GM19438 (cell line): Measurements from ENCODE around the gene TRIM44.
"Not testable (repeated sequence)": the region's sequence is repeated elsewhere in the genome, so short reads cannot be mapped to it uniquely, and the experiment has no call there.

Experiments used
- ATAC-seq: cut with Tn5 transposase; IDR thresholded peaks from one replicate; pipeline ENCODE4 v1.9.1; 2021; ENCODE audit warnings: low read depth; ENCODE audit not compliant: unreplicated experiment

TRIM44 gene

DNA sequence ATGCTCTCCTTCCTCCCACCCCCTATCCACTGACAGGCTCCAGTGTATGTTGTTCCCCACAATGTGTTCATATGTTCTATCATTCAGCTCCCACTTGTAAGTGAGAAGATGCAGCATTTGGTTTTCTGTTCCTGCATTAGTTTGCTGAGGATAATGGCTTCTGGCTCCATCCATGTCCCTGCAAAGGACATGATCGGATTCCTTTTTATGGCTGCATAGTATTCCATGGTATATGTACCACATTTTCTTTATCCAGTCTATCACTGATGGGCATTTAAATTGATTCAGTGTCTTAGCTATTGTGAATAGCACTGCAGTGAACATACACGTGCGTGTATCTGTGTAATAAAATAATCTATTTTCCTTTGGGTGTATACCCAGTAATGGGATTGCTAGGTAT, 5.8 kb downstream of the TRIM44 start:
- not testable (repeated sequence) for ATAC-seq

DNA sequence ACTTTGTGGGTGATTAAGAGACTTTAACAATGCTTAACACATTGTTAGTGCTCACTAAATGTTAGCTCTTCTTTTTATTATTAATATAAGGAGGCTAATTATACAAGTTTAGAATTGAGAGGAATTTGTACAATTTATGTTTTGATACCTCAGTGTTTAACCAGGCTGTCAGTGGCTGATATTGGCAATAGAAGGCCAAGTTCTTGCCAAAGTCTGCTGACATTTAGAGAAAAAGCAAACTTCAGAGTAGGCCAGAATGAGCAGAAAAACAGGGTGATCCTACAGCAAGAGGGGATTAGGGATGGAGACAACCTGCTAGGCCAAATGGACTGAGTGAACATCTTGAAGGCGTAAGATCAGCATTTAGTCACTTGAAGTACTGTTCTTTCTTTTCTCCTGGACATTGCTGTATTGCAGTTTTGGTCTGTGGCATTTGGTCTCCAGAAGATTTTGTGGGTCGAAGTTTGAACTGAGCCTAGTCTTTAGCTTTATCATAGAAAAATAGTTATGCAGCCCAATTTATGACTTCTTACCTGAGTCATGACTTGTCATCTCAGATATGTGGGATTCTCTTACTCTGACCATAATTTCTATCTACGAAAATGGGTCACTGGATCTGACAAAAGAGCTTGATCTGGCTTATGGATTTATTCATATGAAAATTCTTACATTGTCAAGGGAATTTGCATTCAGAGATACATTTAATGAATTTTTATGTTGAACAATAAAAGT, 9.0 kb downstream of the TRIM44 start:
- no peak for ATAC-seq

DNA sequence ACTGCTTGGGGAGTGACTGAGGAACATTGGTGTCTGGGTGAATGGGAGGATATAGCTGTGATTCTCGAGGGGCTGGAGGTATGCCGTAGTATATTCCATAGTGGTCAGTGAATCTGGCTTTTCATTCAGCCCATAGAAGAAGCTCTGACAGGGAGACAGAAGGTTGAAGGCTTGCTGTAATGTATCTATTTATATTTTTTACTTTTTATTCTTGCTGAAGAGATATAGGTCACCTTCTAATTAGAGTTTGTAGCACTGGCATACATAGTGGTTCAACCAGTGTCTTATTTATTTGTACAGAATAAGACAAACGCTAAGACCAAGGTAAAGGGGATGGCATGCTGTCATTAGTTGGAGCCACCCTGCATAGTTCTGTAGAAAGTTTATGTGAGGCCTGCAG, 10.0 kb downstream of the TRIM44 start:
- no peak for ATAC-seq

DNA sequence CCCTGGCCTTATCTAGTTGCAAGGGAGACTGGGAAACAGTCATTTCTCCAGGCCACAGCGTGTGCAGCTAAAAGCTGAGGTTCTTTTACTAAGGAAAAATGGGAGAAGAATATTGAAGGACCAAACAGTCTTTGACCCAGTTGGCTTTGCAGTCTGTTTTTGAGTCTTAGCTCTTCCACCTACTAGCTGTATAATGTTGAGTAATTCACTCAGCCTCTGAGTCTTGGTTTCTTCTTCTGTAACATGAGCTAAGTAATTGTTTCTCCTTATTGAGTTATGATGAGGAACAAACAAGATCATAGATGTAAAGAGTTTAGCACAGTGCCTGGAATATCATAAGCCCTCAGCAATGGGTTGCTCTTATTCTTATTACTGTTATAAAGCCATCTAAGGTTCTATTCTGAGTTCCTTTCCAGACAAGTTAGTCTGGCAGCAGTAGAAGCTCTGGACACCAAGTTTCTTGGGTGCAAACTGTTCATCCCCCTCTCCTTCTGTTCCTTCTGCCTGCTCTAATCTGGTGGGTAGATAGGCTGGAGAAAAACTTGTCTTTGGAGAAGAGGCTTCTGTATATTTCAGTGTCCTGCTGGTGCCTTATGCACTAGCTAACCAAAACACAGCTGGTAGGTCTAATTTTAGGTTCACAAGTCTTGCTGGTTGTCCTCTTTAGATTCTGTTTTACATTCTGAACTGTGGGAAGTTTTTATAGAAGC, 13.5 kb downstream of the TRIM44 start:
- no peak for ATAC-seq

DNA sequence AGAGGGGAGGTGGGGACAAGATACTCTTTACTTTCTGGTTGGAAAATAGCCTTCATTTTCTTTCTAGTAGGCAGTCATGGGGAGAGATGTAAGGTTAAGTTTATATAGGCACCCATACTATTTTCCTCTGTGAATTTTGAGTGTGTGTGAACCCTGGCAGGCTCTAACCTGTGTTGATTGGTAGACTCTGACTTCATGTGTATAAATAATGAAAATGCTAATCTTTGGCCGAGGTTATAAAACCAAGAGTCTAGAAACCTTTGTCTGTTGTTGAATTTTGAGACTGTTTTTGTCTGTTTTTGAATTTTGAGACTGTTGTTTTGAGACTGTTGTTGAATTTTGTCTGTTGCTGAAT, 14.0 kb downstream of the TRIM44 start:
- no peak for ATAC-seq

DNA sequence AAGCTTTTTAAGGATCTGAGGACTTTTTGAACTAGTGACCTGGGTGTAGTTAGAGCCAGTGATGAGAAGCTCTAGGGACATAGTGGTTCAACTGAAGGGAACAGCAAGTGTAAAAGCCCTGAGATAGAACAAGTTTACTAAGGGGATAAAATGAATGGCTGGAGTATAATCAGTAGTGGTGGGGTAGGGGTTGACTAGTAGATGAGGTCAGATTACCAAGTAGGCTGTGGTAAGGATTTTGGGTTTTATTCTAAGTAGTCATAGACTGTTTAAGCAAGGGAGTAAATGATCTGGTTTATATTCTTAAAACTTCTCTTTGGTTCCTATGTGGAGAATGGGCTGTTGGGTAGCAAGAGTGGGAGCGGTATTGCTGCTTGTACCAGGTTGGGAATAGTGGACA, 15.3 kb downstream of the TRIM44 start:
- no peak for ATAC-seq

DNA sequence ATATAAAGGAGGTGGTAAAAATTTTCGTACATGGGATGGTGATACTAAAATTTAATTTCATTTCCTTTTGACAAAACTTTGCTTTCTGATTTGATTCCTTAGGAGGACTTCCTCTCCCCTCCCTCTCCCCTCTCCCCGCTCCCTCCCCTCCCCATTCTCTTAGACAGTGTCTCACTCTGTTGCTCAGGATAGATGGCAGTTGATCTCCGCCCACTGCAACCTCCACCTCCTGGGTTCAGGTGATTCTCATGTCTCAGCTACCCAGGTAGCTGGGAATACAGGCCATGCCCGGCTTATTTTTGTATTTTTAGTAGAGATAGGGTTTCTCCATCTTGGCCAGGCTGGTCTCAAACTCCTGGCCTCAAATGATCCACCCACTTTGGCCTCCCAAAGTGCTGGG, 15.9 kb downstream of the TRIM44 start:
- no peak for ATAC-seq

DNA sequence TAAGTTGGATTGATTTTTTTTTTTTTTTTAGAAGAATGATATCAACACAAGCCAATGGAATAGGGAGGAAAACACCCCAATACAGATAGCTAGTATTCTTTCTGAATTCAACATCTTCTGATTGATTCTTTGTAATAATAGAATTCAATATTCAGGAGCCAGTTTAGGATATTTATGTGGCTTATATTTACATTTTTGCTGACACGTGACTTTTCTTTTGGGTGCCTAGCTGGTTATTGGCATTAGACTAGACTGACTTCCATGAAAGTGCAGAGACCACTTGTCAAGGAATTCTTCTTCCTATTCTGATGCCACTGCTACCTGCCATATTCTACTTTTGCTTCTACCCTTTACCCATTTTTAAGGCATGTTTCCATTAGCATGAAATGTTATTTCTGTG, 16.4 kb downstream of the TRIM44 start:
- no peak for ATAC-seq

DNA sequence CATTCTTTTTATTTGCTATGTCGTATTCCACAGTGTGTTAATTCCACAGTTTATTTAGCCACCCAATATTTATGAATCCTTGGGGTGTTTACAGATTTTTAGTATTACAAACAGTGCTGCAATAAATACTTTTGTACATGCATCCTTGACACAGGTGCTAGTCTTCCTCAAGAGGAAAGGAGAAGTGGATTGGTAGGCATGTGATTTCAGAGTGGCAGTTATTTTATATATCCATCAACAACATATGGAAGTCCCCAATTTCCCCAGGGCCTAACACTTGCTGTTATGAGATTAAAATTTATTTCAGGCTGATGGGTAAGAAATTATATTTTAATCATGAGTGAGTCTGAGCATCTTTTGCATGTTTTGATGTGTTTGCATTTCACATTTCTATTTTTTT, 17.9 kb downstream of the TRIM44 start:
- no peak for ATAC-seq

DNA sequence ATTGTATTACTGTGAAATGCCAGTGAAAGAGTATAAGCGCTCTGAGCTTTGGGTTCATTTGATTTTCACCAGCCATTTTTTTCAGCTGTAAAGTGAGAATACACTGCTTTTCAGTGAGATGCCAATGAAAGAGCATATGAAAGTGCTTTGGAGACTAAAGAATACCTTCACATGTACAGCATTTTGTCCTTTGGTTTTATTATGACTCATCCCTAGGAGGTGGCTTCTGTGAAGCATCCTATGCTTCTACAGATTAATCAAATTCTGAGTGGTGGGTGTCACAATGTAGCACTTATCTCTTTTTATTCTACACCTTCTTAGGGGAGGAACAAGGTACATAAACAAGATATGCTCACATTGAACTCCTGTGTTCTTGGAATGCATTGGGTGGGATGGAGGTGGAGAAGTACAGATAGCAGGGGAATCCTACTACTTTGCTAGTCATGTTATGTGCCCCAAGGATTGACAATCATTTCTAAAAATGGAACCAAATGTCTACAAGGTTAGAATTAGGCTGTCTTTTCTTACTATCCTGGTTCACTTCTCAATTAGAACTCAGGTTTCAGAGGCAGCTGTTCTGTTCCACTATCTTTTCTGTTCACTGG, 18.7 kb downstream of the TRIM44 start:
- ATAC-seq = no peak

DNA sequence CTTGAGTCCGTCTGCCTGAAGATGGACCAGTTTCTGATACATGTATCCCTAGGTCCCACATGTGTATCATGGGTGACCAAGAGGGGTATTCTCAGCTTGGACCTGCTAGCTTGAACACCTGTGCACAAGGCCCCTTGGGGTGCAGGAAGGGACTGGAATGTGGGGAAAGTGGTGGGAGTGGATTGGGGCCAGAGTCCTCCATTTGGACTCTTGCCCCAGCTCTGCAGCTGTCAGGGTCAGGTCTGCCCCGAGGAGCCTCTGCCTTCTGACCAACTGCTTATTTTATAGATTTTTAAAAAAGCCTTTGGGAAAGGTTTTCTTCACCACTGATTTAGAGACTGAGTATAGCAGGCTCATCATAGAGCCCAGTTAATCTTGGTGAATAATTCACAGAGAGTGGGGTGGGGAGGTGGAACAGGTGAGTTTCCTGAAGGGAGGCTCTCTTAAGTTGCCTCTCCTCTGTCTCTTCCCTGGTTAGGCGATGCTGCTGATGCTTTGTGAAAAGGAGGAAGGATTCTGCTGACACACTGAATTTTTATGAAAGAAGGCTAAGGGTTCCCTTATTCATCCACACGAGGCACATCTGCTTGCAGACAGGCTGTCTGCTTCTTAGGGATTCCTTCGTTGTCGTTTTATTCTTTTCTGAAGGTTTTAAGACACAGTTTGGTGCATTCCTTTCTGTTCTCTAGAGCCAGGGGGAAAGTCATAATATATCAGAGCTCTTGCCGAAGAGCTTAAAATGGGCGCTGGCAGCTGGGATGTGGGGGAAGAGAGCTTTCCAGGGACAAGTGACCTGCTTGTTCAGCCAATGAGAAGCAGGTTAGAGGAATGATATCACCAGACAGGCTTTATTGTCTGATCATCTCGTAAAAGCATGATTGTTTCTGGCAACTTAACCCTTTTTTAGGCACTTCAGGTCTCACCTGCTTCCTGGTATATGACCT, 19.9 kb downstream of the TRIM44 start:
- ATAC-seq = no peak

DNA sequence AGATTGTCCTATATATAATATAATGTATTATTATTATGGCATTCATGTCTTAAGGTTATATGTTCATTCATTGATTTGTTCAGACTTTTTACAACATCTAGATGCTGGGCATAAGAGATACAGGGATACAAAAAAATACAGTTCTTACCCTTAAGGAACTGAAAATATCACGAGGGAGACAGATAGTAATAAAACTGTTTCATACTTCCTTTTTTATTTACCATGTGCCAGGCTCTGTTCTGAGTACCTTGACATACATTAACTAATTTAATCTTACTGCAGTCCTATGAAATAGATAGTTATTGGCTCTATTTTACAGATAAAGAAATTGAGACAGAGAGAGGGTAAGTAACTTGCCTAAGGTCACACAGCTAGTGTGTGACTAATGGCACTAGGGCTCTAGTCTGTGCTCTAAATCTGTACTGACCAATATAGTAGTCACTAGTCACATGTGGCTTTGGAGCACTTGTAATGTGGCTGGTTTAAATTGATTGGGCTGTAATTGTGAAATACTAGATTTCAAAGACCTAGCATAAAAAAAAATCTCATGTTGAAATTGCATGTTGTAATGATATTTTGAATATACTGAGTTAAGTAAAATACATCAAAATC, 21.3 kb downstream of the TRIM44 start:
- peak; percentile 59 for ATAC-seq

DNA sequence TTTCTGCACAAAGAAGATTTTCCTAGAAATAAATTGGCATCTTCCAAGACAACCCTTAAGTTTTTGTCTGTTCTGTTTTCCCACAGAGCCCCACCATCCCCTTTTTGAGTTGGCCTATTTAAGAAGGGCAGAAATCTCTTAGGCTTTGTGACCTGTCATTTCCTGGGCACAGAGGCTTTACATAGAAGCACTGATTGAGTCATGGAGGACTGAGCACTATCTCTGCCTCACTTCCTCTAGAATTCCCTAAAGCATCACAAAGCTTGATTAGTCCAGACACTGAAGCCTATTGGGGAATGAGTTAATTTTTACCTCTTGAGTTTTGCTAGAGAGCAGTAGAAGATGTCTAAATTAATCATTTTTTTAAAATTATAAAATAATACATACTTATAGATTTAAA, 25.4 kb downstream of the TRIM44 start:
- ATAC-seq = no peak

DNA sequence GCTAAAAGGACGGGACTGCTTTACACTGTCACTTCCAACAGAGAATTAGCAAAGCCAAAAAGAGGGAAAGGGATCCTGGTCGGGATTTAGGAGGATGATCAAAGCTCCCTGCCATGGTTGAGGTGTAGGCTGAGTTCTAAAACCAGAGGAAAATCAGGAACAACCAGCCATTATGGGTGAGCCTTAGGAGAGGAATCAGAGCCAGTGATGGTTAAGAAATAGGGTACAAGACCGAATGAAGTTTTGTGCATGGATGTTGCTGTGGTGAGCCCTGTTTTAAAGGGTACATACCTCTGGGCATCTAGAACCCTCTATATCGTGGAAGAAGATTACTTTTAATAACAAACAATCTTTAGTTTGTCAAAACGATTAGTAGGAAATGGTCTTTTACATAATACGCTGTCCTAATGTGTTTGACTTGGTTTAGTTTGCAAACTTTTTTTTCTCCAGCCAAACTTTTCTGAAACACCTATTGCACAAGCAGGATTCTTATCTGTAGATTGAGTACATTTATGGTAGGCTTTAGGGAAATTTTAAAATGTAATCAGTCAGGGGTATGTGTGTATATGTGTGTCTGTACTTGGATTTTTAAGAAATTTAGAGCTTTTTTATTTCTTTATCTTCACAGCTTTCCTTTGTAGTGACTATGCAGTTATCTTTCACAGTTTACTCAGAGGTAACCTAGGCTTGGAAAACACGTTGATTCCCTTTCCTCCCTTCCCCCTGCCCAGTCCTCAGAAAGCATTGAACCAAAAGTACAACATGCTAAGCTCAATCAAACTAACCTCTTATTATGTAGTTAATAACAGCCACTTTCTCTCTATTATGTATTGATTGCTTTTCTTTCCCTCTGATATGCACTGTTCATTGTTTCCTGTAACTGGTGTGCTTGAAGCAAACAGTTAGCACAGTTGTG, 26.8 kb downstream of the TRIM44 start:
- no peak for ATAC-seq

DNA sequence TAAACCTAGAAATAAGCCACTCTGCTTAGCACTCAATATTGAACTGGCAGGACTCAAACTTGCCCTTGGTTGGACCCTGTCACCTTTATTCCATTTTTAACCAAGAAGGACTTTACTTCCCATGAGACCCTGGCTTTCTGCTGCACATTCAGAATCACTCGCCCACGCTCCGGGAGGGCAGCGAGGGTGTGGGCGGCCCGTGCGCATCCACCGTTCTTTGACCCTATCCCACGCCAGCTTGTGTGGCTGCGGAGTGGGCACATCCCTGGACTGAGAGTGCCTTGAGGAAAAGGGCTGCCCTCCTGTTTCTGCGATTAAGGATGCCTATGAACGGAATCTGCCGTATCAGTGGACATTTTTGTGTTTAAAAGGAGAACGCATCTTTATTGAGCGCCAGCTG, 39.6 kb downstream of the TRIM44 start:
- ATAC-seq = no peak

DNA sequence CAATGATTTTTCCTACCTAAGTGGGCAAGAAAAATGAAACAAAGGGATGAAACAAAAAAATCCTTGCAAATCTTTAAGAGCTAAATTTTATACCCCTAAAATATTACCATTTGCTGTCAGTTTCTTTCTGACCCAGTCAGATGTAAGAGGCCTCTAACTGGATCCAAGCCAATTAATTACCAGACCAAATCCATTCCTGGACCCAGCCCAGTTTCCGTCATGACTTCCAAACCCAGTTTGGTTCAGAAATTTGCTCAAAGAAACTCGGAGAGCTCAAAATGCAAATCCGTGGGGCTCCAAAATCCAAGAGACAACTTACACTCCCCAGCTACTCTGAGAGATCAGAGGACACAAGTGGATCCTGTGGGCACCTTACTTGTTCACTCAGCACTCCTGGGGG, 46.8 kb downstream of the TRIM44 start:
- no peak for ATAC-seq

DNA sequence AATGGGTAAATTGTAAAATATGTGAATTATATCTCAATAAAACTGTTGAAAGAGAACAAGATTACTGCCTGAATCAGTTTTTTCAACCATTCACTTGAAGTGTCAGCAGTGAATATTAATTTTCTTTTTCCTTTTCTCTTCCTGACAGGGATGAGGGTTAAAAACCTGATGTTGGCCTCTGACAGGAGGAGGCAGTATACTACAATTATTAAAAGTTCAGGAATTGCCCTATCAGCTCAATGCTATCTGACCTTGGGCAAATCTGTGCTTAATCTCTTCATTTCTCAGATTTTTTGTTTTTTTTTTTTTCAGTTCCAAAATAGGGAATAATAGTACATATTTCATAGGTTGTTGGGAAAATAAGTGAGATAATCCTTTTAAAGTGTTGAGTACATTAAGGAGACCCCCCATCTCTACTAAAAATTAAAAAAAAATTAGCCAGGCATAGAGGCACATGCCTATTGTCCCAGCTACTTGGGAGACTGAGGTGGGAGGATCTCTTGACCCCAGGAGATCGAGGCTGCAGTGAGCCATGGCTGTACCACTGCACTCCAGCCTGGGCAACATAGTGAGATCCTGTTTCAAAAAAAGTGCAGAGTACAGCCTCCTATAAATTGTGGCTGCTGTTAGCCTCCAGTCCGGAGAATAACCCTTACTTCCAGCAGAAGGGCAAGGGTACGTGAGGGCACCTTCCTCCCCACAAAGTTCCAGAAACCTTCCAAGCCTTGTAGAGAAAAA, 48.8 kb downstream of the TRIM44 start:
- no peak for ATAC-seq

DNA sequence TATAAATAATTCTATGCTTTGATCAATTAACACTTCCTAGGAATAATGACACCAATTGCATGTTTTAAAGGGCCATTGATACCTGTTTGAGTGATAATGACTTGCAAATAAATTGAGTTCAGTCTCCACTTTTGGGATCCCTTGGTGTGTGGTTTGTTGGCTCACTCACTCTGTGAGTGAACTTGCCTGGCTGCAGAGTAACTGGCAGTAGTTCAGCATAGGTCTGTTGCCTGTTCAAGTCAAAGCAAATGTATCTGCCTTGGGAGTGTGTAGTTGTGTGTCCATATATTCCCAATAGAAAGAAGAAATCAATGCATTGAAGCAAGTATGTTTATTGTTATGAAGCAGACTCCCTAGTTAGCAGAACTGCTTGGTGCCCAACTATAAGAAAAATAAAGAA, 49.3 kb downstream of the TRIM44 start:
- no peak for ATAC-seq

DNA sequence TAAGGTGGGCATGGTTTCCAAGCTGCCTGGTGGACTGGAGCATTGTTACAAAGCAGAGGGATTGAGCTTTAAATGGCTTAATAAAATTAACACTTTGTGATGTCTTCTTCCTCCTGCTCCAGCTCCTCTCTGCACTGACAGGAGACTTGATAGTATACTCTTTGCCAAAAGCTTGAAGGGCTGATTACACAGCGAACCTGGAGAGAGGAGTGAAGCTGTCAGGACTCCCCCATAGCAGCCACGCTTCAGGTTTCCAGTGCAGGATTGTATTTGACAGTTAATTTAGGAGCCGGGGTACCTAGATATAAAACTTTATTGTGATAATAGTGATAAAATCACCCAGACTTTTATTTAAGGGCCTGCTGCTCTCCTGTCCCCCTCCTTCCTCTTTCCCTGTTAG, 50.0 kb downstream of the TRIM44 start:
- ATAC-seq = no peak
